HTR-8/SVneo (cell line): ENCODE results near the gene GRIN1.
A peak's percentile ranks its signal among the peaks of the same experiment; 100 is the strongest.

ENCODE experiments used
- DNase-seq: peaks from one replicate; pipeline ENCODE4 v3.0.0; 2011; ENCODE audit warnings: low spot score, mixed read lengths; ENCODE audit not compliant: insufficient read length
- FAIRE-seq: peaks from 2 replicates; lab custom pipeline; 2011; peaks lifted over from hg19 to GRCh38; lab: Jason Lieb, UNC

The GRIN1 gene

GRCh38 chr9:137173796-137174664 is 35.1 kb downstream of the GRIN1 start:
- FAIRE-seq (no peak), DNase-seq (no peak)

DNA sequence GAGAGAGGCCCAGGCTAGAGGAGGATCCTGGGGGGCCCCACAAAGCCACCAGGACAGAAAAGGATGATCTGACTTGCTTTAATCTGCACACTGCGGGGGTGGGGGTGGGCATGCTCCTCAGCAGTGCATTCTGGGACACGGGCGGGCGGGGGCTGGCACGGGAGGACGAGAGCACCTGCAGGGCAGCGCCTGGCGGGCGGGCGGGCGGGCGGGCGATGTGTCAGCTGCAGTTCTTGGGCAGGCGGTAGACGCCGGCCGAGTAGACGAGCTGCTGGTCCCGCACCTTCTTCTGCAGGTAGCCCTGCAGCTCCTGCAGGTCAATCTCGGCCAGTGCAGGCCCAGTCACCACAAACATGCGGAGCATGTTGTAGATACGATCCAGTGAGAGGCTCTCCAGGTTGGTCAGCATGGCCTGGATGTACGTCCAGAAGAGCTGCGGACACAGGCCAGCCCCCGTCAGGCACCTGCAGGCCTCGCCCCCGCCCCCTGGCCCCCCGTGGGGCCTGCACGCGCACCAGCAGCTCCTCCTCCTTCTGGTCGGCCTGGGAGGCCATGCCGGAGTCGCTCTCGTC is 35.9 kb downstream of the GRIN1 start:
- FAIRE-seq (no peak), DNase-seq (no peak)

GRCh38 chr9:137175345-137175961 is 36.5 kb downstream of the GRIN1 start:
- no peak for FAIRE-seq
- DNase-seq: no peak

- FAIRE-seq: no peak
- DNase-seq: no peak
Observed at GRCh38 chr9:137176302-137177182, 37.6 kb downstream of the GRIN1 start.

DNA sequence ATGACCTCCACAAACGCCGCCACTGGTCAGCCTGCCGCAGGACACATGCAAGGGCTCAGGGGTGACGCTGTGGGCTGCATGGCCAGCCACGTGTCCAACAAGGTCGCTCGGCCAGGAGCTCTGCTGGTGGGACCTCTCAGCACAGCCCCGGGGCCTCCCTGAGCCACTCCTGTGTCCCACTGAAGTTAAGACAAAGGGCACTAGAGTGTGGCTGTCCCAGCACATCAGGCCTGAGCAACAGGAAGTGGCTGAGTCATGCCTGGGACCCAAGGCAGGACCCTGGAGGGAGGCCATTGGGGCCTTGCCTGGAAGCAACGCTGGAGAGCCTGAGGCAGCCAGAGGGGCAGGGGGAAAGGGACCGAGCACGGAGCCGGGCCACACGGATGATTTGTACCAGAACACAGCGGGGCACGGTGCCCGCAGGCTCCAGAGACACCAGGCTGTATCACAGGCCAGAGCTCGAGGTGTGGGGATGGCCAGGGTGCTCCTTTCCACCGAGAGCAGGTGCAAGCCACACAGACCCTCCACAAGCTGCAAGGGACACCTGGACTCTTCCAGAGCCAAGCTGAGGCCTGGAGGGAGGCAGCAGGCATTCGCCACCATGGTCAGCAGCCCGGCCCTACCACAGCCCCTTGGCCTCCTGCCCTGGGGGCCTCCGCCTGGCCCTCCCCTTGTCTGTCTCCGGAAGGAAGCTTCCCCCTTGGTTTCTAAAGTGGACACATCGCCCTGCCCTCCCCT is 39.4 kb downstream of the GRIN1 start:
- no peak for FAIRE-seq

DNA sequence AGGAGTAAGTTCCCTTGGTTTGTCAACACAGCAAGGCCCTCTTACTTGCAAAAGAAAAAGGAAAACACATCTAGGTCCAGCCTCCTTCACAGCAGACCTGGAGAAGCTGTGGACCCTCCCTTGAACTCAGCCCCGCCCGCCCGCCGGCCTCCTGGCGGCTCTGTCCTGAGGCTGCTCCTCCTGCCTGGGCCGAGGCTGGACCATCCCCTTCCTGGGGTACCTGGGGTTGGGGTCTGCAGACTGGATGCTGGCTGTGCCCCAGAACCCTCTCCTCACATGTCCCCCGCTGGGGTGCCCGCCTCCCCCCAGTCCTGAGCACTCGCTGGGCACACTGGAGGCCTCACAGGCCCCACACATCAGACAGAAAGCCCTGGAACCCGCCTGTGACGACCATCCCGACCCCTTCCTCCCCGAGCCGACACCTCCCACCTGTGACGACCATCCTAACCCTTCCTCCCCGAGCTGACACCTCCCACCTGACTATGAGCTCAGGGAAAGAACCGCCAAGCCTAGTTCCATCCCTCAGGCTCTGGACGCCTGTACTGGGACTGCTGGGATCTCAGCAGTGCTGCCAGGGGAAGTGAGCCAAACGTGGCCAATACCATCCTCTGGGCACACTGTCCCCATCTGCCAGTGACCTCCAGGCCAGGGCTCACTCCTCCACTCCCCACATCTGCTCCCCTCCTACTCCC is 40.1 kb downstream of the GRIN1 start:
- DNase-seq: no peak
- FAIRE-seq: no peak

More for the DNA sequence above, 39.4 kb downstream of the GRIN1 start:
- no peak for DNase-seq

GRCh38 chr9:137179761-137180160 is 40.8 kb downstream of the GRIN1 start:
- no peak for DNase-seq

DNA sequence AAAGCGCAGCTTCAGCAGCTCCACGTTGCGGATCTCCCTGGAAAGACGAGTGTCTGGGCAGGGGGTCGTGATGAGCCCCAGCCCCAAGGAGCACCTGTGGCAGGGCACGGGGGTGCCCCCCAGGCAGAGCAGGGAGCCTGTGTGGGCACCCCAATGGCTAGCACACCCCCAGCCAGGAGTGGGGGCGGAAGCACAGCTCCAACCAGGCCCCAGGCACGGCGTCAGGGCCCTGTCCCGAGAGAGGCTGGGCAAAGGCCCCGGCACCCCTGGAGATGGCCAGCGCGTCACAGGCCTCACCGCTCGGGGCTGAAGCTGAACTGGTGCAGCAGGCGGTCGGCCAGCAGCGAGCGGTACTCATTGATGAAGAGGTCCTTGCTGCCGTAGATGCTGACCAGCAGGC is 41.5 kb downstream of the GRIN1 start:
- no peak for FAIRE-seq
- no peak for DNase-seq

More at GRCh38 chr9:137179761-137180160, 40.8 kb downstream of the GRIN1 start:
- FAIRE-seq: no peak

DNA sequence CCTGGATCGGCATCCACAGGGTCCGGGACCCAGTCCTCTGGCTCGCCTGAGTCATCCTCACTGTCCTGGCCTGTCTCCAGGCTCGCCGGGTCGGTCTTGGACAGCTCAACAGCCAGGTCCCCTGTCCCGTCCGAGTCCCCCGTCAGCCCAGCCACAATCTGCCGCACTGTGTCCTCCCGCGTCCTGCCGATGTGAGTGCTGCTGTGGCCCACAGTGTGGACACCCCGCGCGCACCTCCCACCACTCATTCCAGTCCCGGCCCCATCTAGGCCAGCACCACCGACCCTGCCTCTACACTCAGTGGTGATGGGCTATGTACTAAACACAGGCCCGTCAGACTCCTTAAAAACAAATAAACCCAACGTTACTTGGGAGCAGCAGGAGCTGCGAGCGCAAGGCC is 42.7 kb downstream of the GRIN1 start:
- DNase-seq (no peak), FAIRE-seq (no peak)

GRCh38 chr9:137182836-137183235 is 43.9 kb downstream of the GRIN1 start:
- DNase-seq (no peak), FAIRE-seq (no peak)

GRCh38 chr9:137183980-137184595 is 45.1 kb downstream of the GRIN1 start:
- no peak for FAIRE-seq

GRCh38 chr9:137184881-137185660 is 46.1 kb downstream of the GRIN1 start:
- FAIRE-seq: no peak
- DNase-seq: no peak

More at GRCh38 chr9:137183980-137184595, 45.1 kb downstream of the GRIN1 start:
- no peak for DNase-seq

DNA sequence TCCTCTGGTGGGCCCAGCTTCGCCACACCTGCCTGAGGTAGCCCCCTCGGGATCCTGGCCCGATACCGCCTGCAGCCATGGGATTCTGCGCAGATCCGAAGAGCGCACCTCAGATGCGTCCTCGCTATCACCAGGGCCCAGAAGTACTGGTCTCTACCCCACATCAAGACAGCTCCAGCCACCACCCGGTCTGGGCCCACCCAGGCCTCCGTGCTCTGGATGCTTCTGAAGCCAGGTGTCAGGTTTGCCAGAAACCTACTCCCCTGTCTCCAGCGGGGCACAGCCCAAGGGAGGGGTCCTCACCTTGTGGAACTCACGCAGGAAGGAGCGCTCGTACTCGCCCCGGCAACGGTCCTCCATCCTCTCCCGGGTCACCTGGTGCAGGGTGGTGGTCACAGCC is 47.0 kb downstream of the GRIN1 start:
- no peak for FAIRE-seq
- DNase-seq: no peak

DNA sequence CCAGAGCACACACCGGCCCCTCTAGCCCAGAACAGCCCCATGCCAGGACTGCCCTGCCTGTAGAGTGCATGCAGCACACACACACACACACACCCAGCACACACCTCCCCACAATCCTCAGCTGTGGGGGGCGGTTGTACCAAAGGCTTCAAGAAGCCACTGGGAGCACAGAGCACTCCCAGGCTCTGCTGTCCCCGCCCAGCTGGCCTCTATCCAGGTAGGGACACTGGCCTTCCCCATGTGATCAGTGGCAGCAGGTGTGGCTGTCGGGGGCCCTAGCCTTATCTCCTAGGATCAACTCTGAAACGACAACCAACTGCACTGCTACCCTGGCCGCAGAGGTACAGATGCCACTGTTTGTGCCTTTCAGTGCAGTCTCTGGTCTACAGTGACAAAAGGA is 47.4 kb downstream of the GRIN1 start:
- DNase-seq: no peak
- no peak for FAIRE-seq

DNA sequence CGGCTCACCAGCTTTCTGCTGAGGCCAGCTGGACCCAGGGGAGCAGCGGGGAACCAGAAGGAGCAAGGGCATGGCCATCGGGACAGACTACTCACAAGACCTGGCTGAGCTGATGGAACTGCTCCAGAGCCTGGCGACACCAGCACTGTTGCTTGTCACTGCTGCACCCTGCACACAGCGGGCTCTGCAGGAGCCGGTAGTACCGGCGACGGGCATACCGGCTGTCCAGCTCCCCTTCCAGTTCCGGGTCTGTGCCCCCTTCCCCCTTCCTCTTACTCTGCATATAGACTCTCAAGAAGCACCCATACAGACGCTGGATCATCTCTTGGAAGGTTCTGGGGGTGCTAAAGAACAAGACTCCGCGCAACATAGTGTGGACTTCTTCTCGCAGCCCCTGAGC is 48.4 kb downstream of the GRIN1 start:
- no peak for DNase-seq
- no peak for FAIRE-seq

DNA sequence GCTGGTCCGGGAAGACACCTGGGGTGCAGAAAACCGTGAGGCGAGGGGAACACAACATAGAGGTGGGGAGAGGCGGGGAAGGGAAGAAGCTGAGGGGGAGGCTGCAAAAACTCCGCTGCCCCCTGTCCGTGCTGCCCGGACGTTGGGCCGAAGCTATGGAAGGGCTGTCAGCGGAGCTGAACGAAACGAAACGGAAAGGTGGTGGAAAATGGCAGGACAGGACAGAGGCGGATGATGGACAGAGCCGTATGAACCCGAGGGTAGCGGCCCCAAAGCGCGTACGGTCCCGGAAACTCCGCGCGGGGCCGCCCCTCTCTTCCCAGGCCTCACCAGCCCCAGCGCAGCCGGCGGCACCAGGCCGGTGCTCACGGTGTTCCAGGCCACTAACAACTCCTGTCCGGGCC is 49.1 kb downstream of the GRIN1 start:
- DNase-seq (no peak), FAIRE-seq (no peak)

GRCh38 chr9:137188490-137189296 is 49.7 kb downstream of the GRIN1 start, which contains the start of the genes ANAPC2 and SSNA1:
Gene ANAPC2 (minus strand): TSS chr9:137188560. CDS start chr9:137188532, 28 bp downstream.
Gene SSNA1 (plus strand): TSS chr9:137188676. CDS start chr9:137188727, 51 bp downstream.
- peak; percentile 97 for FAIRE-seq

More at GRCh38 chr9:137188490-137189296, 49.7 kb downstream of the GRIN1 start, which contains the start of the genes ANAPC2 and SSNA1:
- DNase-seq: peak; percentile 86
